ENCODE results near the gene IKZF3. TPM values are rescaled to one million over a fixed set of nuclear protein-coding genes. Genes with fewer than 3 reads are reported as not detected.
"Not testable (repeated sequence)": the region's sequence is repeated elsewhere in the genome, so short reads cannot be mapped to it uniquely, and the experiment has no call there.

The IKZF3 gene
- total and polyA plus RNA-seq, 4 donors, result 1.0 to 3.9 (median 2.6) TPM

DNA sequence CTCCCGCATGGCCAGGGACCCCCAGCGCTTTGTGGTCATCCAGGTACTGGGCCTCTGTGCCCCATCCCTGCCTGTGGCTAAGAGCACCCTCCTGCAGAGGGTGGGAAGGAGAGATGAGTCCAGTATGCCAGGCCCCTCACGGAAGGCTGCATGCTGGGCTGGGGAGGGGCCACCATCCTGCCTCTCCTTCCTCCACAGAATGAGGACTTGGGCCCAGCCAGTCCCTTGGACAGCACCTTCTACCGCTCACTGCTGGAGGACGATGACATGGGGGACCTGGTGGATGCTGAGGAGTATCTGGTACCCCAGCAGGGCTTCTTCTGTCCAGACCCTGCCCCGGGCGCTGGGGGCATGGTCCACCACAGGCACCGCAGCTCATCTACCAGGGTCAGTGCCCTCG lies 137.5 kb downstream of the IKZF3 start:
- WGBS, 2 donors, result 95 to 96% methylated on average over 9 of the region's 9 CpGs
- no peak overlapping the region for H3K4me3 ChIP-seq
- H3K36me3 ChIP-seq (ENCODE audit: control insufficient read depth in 4 of 4, insufficient read depth in 4 of 4, low read length in 4 of 4), result peaks cover 0 to 28% (median 16%) of the 10 kb centered on the region in 4 donors
- H3K4me1 ChIP-seq (ENCODE audit: control insufficient read depth in 5 of 5, insufficient read depth in 5 of 5, low read length in 5 of 5), result peaks cover 0 to 7% (median 6%) of the 10 kb centered on the region in 5 donors
- H3K9me3 ChIP-seq (ENCODE audit: control insufficient read depth in 4 of 4, insufficient read depth in 3 of 4, low read length in 3 of 4), result no peaks in the 10 kb centered on the region
- H3K27ac ChIP-seq (ENCODE audit: low read depth in 1 of 2, low read length in 1 of 2), result no peak overlapping the region
- TF ChIP-seq, protein P1, sequence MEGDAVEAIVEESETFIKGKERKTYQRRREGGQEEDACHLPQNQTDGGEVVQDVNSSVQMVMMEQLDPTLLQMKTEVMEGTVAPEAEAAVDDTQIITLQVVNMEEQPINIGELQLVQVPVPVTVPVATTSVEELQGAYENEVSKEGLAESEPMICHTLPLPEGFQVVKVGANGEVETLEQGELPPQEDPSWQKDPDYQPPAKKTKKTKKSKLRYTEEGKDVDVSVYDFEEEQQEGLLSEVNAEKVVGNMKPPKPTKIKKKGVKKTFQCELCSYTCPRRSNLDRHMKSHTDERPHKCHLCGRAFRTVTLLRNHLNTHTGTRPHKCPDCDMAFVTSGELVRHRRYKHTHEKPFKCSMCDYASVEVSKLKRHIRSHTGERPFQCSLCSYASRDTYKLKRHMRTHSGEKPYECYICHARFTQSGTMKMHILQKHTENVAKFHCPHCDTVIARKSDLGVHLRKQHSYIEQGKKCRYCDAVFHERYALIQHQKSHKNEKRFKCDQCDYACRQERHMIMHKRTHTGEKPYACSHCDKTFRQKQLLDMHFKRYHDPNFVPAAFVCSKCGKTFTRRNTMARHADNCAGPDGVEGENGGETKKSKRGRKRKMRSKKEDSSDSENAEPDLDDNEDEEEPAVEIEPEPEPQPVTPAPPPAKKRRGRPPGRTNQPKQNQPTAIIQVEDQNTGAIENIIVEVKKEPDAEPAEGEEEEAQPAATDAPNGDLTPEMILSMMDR (IDR thresholded peaks at IDR 0.05; ENCODE audit: control extremely low read depth, extremely low read depth), result no peak
- no peak for ATAC-seq (ENCODE audit: insufficient read depth, low FRiP score)
- no peak overlapping the region for H3K9ac ChIP-seq (ENCODE audit: insufficient read depth in 1 of 2, low read length in 2 of 2)
- no peak for DNase-seq
- H3K27me3 ChIP-seq (ENCODE audit: control insufficient read depth in 3 of 3, insufficient read depth in 3 of 3, low read length in 2 of 3), result no peaks in the 10 kb centered on the region

DNA sequence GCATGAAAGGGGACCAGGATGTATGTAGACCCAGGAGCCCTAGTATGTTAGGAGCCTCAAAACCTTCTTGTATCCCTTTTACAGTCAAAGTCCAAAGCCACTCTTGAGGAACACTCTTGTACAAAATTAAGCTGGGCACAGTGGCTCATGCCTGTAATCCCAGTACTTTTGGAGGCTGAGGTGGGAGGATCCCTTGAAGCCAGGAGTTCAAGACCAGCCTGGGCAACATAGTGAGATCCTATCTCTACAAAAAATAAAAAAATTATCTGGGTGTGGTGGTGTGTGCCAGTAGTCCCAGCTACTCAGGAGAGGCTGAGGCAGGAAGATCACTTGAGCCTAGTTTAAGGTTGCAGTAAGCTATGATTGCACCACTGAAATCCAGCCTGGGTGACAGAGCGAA lies 138.2 kb downstream of the IKZF3 start:
- not testable (repeated sequence) for H3K4me3 ChIP-seq
- 89 to 97% methylated on average over 1 of the region's 1 CpG for WGBS, 2 donors

DNA sequence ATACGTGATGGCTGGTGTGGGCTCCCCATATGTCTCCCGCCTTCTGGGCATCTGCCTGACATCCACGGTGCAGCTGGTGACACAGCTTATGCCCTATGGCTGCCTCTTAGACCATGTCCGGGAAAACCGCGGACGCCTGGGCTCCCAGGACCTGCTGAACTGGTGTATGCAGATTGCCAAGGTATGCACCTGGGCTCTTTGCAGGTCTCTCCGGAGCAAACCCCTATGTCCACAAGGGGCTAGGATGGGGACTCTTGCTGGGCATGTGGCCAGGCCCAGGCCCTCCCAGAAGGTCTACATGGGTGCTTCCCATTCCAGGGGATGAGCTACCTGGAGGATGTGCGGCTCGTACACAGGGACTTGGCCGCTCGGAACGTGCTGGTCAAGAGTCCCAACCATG lies 139.4 kb downstream of the IKZF3 start:
- Histone ChIP-seq H3K9me3 (ENCODE audit: control insufficient read depth in 4 of 4, insufficient read depth in 3 of 4, low read length in 3 of 4) (no peaks in the 10 kb centered on the region), H3K4me3 (no peak overlapping the region), H3K9ac (ENCODE audit: insufficient read depth in 1 of 2, low read length in 2 of 2) (no peak overlapping the region), H3K27ac (ENCODE audit: low read depth in 1 of 2, low read length in 1 of 2) (no peak overlapping the region), H3K4me1 (ENCODE audit: control insufficient read depth in 5 of 5, insufficient read depth in 5 of 5, low read length in 5 of 5) (peaks cover 0 to 5% (median 2%) of the 10 kb centered on the region in 5 donors), H3K36me3 (ENCODE audit: control insufficient read depth in 4 of 4, insufficient read depth in 4 of 4, low read length in 4 of 4) (peaks cover 1 to 36% (median 25%) of the 10 kb centered on the region in 4 donors), H3K27me3 (ENCODE audit: control insufficient read depth in 3 of 3, insufficient read depth in 3 of 3, low read length in 2 of 3) (no peaks in the 10 kb centered on the region)
- WGBS, 2 donors, result 95 to 98% methylated on average over 13 of the region's 13 CpGs
- ATAC-seq (ENCODE audit: insufficient read depth, low FRiP score) (no peak), DNase-seq (no peak)
- TF ChIP-seq, protein P1 (IDR thresholded peaks at IDR 0.05; ENCODE audit: control extremely low read depth, extremely low read depth), result no peak

More for the DNA sequence above, 138.2 kb downstream of the IKZF3 start:
- H3K4me1 ChIP-seq (ENCODE audit: control insufficient read depth in 5 of 5, insufficient read depth in 5 of 5, low read length in 5 of 5); H3K9ac ChIP-seq (ENCODE audit: insufficient read depth in 1 of 2, low read length in 2 of 2); H3K9me3 ChIP-seq (ENCODE audit: control insufficient read depth in 4 of 4, insufficient read depth in 3 of 4, low read length in 3 of 4); DNase-seq; ATAC-seq (ENCODE audit: insufficient read depth, low FRiP score); H3K27ac ChIP-seq (ENCODE audit: low read depth in 1 of 2, low read length in 1 of 2); H3K27me3 ChIP-seq (ENCODE audit: control insufficient read depth in 3 of 3, insufficient read depth in 3 of 3, low read length in 2 of 3): not testable (repeated sequence)
- peaks cover 0 to 29% (median 18%) of the 10 kb centered on the region in 4 donors for H3K36me3 ChIP-seq (ENCODE audit: control insufficient read depth in 4 of 4, insufficient read depth in 4 of 4, low read length in 4 of 4)

DNA sequence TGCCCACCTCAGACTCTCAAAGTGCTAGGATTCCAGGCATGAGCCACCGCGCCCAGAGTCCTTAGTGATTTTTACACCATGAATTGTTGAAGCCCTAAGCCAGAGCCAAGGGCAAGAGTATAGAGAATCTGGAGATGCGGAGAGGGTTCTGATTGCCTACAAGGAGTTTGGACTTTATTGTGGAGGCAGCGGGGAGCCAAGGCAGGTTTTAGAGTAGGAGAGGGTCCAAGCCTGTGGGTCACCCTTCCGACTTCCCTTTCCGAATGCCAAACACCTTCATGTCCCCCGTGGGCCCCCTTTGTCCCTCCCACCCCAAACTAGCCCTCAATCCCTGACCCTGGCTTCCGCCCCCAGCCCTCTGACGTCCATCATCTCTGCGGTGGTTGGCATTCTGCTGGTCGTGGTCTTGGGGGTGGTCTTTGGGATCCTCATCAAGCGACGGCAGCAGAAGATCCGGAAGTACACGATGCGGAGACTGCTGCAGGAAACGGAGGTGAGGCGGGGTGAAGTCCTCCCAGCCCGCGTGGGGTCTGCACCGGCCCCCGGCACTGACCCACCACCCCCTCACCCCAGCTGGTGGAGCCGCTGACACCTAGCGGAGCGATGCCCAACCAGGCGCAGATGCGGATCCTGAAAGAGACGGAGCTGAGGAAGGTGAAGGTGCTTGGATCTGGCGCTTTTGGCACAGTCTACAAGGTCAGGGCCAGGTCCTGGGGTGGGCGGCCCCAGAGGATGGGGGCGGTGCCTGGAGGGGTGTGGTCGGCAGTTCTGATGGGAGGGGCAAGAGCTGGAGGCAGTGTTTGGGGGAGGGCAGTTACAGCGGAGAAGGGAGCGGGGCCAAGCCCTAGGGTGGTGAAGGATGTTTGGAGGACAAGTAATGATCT lies 140.9 kb downstream of the IKZF3 start:
- Histone ChIP-seq H3K27ac (ENCODE audit: low read depth in 1 of 2, low read length in 1 of 2) (no peak overlapping the region), H3K4me3 (no peak overlapping the region), H3K36me3 (ENCODE audit: control insufficient read depth in 4 of 4, insufficient read depth in 4 of 4, low read length in 4 of 4) (peaks cover 4 to 36% (median 29%) of the 10 kb centered on the region in 4 donors), H3K4me1 (ENCODE audit: control insufficient read depth in 5 of 5, insufficient read depth in 5 of 5, low read length in 5 of 5) (no peaks in the 10 kb centered on the region), H3K9me3 (ENCODE audit: control insufficient read depth in 4 of 4, insufficient read depth in 3 of 4, low read length in 3 of 4) (no peaks in the 10 kb centered on the region), H3K9ac (ENCODE audit: insufficient read depth in 1 of 2, low read length in 2 of 2) (no peak overlapping the region), H3K27me3 (ENCODE audit: control insufficient read depth in 3 of 3, insufficient read depth in 3 of 3, low read length in 2 of 3) (no peaks in the 10 kb centered on the region)
- TF ChIP-seq, protein P1 (IDR thresholded peaks at IDR 0.05; ENCODE audit: control extremely low read depth, extremely low read depth), result no peak
- WGBS, 2 donors, result 87 to 88% methylated on average over 34 of the region's 34 CpGs
- no peak for ATAC-seq (ENCODE audit: insufficient read depth, low FRiP score)
- DNase-seq, result no peak
